HG03135 (cell line): Measurements from ENCODE around the gene ANAPC16.

Source experiments
- ATAC-seq: cut with Tn5 transposase; IDR thresholded peaks from one replicate; pipeline ENCODE4 v1.9.1; 2021; ENCODE audit warnings: mild to moderate bottlenecking, moderate library complexity; ENCODE audit not compliant: unreplicated experiment

ANAPC16 gene

GRCh38 chr10:72242675-72243074, 26.9 kb downstream of the ANAPC16 start:
- no peak for ATAC-seq

- ATAC-seq: no peak
These were observed 28.1 kb downstream of the ANAPC16 start for GRCh38 chr10:72243822-72244437.

GRCh38 chr10:72244573-72245038, 28.8 kb downstream of the ANAPC16 start:
- no peak for ATAC-seq

DNA sequence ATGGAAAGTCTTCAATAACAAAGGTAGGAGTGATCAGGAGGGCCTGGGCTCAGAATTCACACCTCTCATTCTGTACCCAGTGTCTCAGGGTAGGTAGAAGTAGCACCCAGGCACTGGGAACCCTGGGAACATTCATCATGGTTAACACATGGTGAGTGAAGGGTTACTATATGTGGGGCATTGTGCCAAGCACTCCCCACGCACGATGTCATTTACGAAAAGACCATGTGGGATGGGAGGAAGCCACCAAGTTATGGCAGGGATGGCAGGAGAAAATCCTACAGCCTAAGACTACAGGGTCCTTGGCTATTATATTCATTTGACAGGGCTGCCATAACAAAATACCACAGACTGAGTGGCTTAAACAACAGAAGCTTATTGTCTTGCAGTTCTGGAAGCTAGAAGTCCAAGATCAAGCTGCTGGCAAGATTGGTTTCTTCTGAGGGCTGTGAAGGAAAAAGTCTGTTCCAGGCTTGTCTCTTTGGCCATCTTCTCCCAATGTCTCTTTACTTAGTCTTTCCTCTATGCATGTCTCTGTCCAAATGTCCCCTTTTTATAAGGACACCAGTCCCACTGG, 30.2 kb downstream of the ANAPC16 start:
- ATAC-seq: no peak

GRCh38 chr10:72248468-72249151, 32.8 kb downstream of the ANAPC16 start:
- ATAC-seq: peak; percentile 83

GRCh38 chr10:72249176-72249862, 33.5 kb downstream of the ANAPC16 start:
- ATAC-seq: peak; percentile 6

- no peak for ATAC-seq
These were observed 34.9 kb downstream of the ANAPC16 start for GRCh38 chr10:72250666-72251065.

GRCh38 chr10:72251635-72252034, 35.8 kb downstream of the ANAPC16 start:
- no peak for ATAC-seq

- no peak for ATAC-seq
These were observed 37.2 kb downstream of the ANAPC16 start for GRCh38 chr10:72252972-72253371.

GRCh38 chr10:72253578-72253977, 37.8 kb downstream of the ANAPC16 start:
- no peak for ATAC-seq

GRCh38 chr10:72254813-72255568, 39.2 kb downstream of the ANAPC16 start:
- no peak for ATAC-seq

DNA sequence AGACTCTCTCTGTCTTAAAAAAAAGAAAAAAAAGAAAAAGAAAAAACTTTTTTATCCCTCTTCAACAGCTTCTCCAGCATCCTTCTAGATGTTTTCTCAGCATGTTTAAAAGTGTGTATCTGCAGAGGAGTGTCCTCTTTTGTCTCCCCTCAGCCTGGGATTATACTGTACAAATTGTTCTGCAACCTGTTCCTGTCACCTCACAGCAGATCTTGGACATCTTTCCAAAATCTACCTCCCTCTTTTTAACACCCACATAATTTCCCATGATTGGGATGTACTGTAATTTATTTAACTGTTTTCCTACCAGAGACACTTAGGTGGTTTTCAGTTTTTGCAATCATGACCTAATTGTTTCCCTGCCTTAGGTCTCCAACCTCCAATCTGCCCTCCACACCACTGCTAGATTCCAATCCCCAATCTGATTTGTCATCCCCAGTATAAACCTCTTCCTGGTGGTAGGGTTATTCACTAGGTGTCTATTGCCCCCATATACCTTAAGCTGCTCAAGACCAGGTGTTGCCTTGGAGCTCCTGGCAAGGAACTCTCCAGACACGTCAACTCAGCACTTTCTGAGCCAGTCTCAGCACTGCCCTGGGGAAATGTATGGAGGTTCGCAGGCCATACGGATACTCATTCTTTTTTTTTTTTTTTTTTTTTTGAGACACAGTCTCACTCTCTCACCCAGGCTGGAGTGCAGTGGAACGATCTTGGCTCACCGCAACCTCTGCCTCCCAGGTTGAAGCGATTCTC, 40.3 kb downstream of the ANAPC16 start:
- no peak for ATAC-seq

GRCh38 chr10:72257051-72257892, 41.5 kb downstream of the ANAPC16 start:
- ATAC-seq: no peak

- ATAC-seq: no peak
These were observed 42.8 kb downstream of the ANAPC16 start for GRCh38 chr10:72258617-72259016.

GRCh38 chr10:72259491-72260238, 43.9 kb downstream of the ANAPC16 start:
- ATAC-seq: no peak

DNA sequence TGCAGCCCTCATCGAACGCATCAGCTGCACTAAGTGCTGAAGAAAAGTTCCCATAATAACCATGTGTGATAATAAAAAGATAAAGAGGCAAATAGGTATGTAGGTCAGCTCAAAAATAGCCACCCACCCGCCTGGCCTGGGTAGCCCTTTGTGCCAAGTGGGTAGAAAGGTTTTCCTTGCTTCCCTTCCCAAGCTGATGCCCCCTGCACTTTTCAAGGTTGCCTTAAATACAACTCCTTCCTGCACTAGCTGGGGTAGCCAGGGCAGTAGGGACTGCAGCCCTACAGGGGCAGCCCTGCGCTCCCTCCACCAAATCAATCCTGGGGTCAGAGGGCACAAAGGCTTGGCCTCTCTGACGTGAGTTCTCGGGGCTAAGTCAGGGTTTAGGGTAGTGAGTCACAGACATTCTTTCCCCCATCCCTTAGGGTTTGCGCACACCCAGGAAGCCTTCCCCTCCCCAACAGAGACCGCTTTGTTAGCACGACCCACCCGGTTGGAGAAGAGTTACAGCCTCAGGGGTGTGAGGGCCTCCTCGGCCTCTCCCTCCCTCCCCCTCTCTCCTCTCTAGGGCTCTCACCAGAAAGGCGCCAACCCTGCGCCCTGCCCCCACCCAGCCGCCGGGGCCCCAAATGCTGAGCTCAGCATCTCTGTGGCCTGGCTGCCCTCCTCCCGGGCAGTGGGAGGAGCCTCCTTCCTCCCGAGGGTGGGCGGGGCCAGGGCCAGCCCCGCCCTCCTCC, 44.6 kb downstream of the ANAPC16 start:
- ATAC-seq: peak; percentile 50

DNA sequence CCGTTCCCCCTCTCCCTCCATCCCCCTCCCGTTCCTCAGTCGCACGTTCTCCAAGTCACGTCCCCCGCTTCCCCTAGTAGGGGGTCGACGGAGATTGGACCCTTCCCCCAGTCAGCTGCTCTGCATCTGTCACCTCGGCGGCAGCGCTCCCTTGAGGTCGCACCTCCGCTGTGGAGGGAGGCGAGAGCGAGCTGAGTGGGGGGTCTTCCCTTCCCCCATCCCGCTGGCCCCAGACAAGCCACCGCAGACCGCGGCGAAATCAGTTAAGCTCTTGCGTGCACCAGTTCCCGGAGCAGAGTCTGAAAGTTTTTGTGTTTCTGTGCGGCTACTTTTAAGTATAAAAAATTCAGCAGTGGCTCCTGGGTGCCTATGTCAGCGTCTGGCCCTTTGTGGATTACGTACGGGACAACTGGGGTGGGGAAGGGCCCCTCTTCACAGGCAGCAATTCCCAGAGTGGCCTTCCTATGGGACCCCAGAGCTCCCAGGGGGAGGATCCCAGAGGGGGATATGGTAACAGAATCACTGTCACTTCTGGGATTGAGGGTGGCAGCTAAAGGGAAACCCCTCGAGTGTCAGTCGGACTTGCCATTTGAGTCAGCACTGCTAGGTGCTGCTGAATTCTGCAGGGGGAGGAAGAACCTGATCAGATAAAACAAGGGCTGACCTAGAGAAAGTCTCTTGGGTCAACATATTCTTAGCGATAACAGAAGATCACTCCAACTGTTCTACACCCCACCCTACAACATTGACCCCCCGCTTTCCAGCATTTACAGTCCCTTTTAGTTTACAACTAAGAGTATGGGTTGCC, 45.4 kb downstream of the ANAPC16 start:
- ATAC-seq: peak; percentile 40
